HFFc6 (cell line): ENCODE results near the gene CLCN6. TPM values are rescaled to one million over a fixed set of nuclear protein-coding genes. Genes with fewer than 3 reads are reported as not detected.

ENCODE experiments used
- DNase-seq: peaks from one replicate; pipeline ENCODE4 v3.0.0-alpha.2; 2018
- H3K27ac Mint-ChIP-seq: 2 replicates; pipeline ENCODE4 v1.8.0; 2020; ENCODE audit warnings: mild to moderate bottlenecking, mixed read lengths
- H3K27me3 Mint-ChIP-seq: 2 replicates; pipeline ENCODE4 v1.8.0; 2021; ENCODE audit warnings: mild to moderate bottlenecking, moderate library complexity, mixed read lengths; ENCODE audit not compliant: insufficient read depth
- H3K36me3 Mint-ChIP-seq: 2 replicates; pipeline ENCODE4 v1.8.0; 2021; ENCODE audit warnings: low read depth, mixed read lengths
- H3K4me1 Mint-ChIP-seq: 2 replicates; pipeline ENCODE4 v1.8.0; 2020; ENCODE audit warnings: low read depth, mixed read lengths
- H3K4me3 Mint-ChIP-seq: 2 replicates; pipeline ENCODE4 v1.8.0; 2020; ENCODE audit warnings: mild to moderate bottlenecking, moderate library complexity, mixed read lengths
- H3K9me3 Mint-ChIP-seq: 2 replicates; pipeline ENCODE4 v1.8.0; 2020; ENCODE audit warnings: mild to moderate bottlenecking, mixed read lengths
- CTCF ChIP-seq: fragments of 200-600 bp; sonication (generic); IDR thresholded peaks from 2 replicates; pipeline ENCODE4 v1.5.0; 2021; ENCODE audit warnings: antibody characterized with exemption, mild to moderate bottlenecking
- total RNA-seq, 6 experiments: library from RNA; stranded (reverse); fragmentation: NEBNext Ultra II Directional; extraction: Animal tissue kit (Norgen Biotek cat#: 25700); gene quantifications; 2 replicates in 1 of 6; 3 replicates in 5 of 6; pipeline ENCODE4 v1.2.3, GENCODE V29; 2021

Gene CLCN6
- total RNA-seq, 6 experiments from 2014 or later: 6.2 to 8.3 (median 7.9) TPM

- DNase-seq: no peak
- no peaks in the 10 kb centered on the region for H3K9me3 Mint-ChIP-seq
- no peak overlapping the region for H3K4me3 Mint-ChIP-seq
- H3K27me3 Mint-ChIP-seq: peaks cover 25% of the 10 kb centered on the region
- H3K36me3 Mint-ChIP-seq: no peaks in the 10 kb centered on the region
- no peaks in the 10 kb centered on the region for H3K4me1 Mint-ChIP-seq
- no peak for TF ChIP-seq CTCF
- no peak overlapping the region for H3K27ac Mint-ChIP-seq
Observed at GRCh38 chr1:11768821-11769220, 37.2 kb upstream of the CLCN6 start.

GRCh38 chr1:11769274-11769673 is 36.7 kb upstream of the CLCN6 start:
- H3K27me3 Mint-ChIP-seq: peaks cover 23% of the 10 kb centered on the region
- no peaks in the 10 kb centered on the region for H3K36me3 Mint-ChIP-seq
- no peaks in the 10 kb centered on the region for H3K4me1 Mint-ChIP-seq
- no peak overlapping the region for H3K4me3 Mint-ChIP-seq
- TF ChIP-seq CTCF: no peak
- no peaks in the 10 kb centered on the region for H3K9me3 Mint-ChIP-seq
- DNase-seq: no peak
- H3K27ac Mint-ChIP-seq: no peak overlapping the region

GRCh38 chr1:11770011-11770410 is 36.0 kb upstream of the CLCN6 start:
- H3K4me1 Mint-ChIP-seq: no peaks in the 10 kb centered on the region
- no peak for TF ChIP-seq CTCF
- H3K27ac Mint-ChIP-seq: no peak overlapping the region

GRCh38 chr1:11771481-11772043 is 34.4 kb upstream of the CLCN6 start:
- H3K27ac Mint-ChIP-seq: no peak overlapping the region
- H3K4me3 Mint-ChIP-seq: no peak overlapping the region
- no peak for DNase-seq
- no peaks in the 10 kb centered on the region for H3K36me3 Mint-ChIP-seq
- H3K9me3 Mint-ChIP-seq: no peaks in the 10 kb centered on the region
- no peaks in the 10 kb centered on the region for H3K4me1 Mint-ChIP-seq
- TF ChIP-seq CTCF: no peak
- peaks cover 28% of the 10 kb centered on the region for H3K27me3 Mint-ChIP-seq

More at GRCh38 chr1:11770011-11770410, 36.0 kb upstream of the CLCN6 start:
- Mint-ChIP-seq H3K36me3 (no peaks in the 10 kb centered on the region), H3K9me3 (no peaks in the 10 kb centered on the region), H3K27me3 (peaks cover 23% of the 10 kb centered on the region), H3K4me3 (no peak overlapping the region)
- no peak for DNase-seq

- H3K36me3 Mint-ChIP-seq: no peaks in the 10 kb centered on the region
- no peak overlapping the region for H3K27ac Mint-ChIP-seq
- no peak overlapping the region for H3K4me3 Mint-ChIP-seq
- H3K9me3 Mint-ChIP-seq: no peaks in the 10 kb centered on the region
- H3K4me1 Mint-ChIP-seq: no peaks in the 10 kb centered on the region
- H3K27me3 Mint-ChIP-seq: peaks cover 26% of the 10 kb centered on the region
- no peak for TF ChIP-seq CTCF
- DNase-seq: no peak
Observed at GRCh38 chr1:11772458-11772857, 33.5 kb upstream of the CLCN6 start.

GRCh38 chr1:11774753-11775152 is 31.2 kb upstream of the CLCN6 start:
- Mint-ChIP-seq H3K27me3 (peaks cover 17% of the 10 kb centered on the region), H3K4me3 (no peak overlapping the region), H3K36me3 (no peaks in the 10 kb centered on the region), H3K27ac (no peak overlapping the region), H3K9me3 (no peaks in the 10 kb centered on the region), H3K4me1 (no peaks in the 10 kb centered on the region)
- no peak for TF ChIP-seq CTCF
- no peak for DNase-seq
